GM12872 (cell line): ENCODE measurements around the gene ADPGK.

Source experiments
- CTCF ChIP-seq: IDR thresholded peaks from 3 replicates; pipeline ENCODE4 v1.5.1; 2011; ENCODE audit warnings: low read depth, mild to moderate bottlenecking, low read length, moderate library complexity; ENCODE audit not compliant: insufficient read depth

ADPGK gene

DNA sequence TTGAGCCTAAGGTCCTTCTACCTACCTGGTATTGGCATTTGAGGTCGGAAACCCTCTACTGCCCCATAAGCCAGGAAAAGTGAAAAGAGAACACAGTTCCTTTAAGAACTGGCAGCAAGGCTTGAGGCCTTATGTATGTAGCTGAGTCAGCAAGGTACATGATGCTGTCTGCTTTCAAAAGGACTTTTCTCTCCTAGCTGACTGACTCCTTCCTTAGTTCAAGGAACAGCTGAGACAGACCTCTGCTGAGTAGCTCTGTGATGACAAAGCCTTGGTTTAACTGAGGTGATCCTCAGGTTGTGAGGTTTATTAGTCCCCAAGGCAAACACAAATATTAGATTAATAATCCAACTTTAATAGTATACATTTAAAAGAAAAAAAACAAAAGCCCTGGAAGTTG lies 45.8 kb downstream of the ADPGK start:
- TF ChIP-seq CTCF = no peak

GRCh38 chr15:72737061-72737460 lies 46.5 kb downstream of the ADPGK start:
- TF ChIP-seq CTCF = no peak

DNA sequence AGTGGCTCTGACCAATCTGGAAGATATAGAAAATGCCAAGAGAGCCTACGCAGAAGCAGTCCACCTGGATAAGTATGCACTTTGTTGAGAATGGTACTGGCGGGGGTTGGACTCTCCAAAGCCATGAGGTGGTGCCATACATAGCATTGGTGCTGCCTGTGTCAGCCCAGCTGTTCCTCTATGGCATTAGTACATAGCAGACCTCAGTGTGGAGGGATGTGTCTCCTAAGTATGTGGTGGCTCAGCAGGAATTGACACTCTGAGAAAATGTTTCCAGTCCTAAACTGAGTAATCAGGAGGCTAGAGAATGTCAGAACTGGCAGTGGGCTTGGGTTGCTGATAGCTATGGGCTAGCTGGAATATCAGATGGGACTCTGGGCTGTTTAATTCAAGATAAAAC lies 48.4 kb downstream of the ADPGK start:
- TF ChIP-seq CTCF = no peak

GRCh38 chr15:72733941-72734738 lies 49.4 kb downstream of the ADPGK start:
- TF ChIP-seq CTCF = no peak

DNA sequence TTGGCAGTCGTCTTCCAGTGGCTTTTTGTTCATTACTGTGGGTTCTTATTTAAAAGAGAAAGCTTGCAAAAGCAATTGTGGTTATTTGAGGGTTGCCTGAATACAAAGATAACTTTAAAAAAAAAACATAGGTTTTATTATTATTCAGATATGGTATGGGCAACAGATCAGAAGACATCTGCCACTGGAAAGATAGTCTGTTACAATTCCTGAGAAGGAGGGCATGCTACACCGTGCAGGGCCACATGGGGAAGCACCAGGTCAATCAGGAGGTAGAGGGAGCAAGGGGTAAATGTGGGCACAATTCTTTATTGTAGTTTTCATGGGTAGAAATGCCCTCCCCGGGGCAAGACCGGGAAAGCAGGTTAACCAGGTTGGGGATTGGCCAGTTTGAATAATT lies 51.0 kb downstream of the ADPGK start:
- no peak for TF ChIP-seq CTCF

- no peak for TF ChIP-seq CTCF
These were observed 51.5 kb downstream of the ADPGK start for GRCh38 chr15:72732086-72732485.

DNA sequence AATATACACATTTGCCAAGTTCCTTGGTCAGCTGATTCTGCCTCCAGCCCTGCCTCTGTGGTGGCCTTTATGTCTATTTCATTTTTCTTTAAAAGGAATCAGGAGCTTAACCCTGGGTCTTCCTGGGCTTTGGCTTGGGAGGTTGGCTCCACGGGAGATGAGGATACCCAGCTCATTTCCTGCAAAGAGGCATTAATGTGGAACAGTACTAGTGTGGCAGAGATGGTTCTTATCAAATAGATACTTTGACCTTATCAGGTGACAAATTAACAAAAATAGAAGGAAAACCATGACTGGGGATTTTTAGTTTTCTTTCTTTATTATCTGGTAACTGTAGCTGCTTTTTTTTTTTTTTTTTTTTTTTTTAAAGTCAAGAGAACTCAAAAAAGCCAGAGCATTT lies 54.7 kb downstream of the ADPGK start:
- no peak for TF ChIP-seq CTCF
